Breast epithelium (tissue), 3 donors: ENCODE results near the gene KISS1. TPM values are rescaled to one million over a fixed set of nuclear protein-coding genes. Genes with fewer than 3 reads are reported as not detected.

ENCODE experiments used
- total RNA-seq, 3 donors: library from RNA; depleted of rRNA; stranded (reverse); fragments of >200 nt; gene quantifications; one replicate each; pipeline ENCODE4 v1.1.0, GENCODE V29; 2016

The KISS1 gene
- total RNA-seq, 3 donors from 2014 or later, result not detected

Other genes with a start within 250 kb of the KISS1 start
- 10 to 100 TPM; 22.9 to 34.7 (median 31.9) TPM for gene SOX13, start 123.4 kb downstream of the KISS1 start, total RNA-seq
- gene ETNK2, start 44.4 kb downstream of the KISS1 start, total RNA-seq, result 10 to 100 TPM; 13.8 to 66.1 (median 16.8) TPM
- gene REN, start 30.2 kb downstream of the KISS1 start, total RNA-seq, result not detected
- gene GOLT1A, start 17.5 kb upstream of the KISS1 start, total RNA-seq, result 1 to 10 TPM in 2 of 3 donors, not detected in 1; 3.4 to 4.6 TPM
- 10 to 100 TPM in 2 of 3 donors, 1 to 10 TPM in 1; 1.4 to 34.0 (median 17.7) TPM for gene PLEKHA6, start 163.4 kb upstream of the KISS1 start, total RNA-seq
- gene PPP1R15B, start 215.3 kb upstream of the KISS1 start, total RNA-seq, result 10 to 100 TPM; 47.5 to 91.6 (median 53.3) TPM